ENCODE data around the gene RPL15.
A peak's percentile ranks its signal among the peaks of the same experiment; 100 is the strongest.

DNA sequence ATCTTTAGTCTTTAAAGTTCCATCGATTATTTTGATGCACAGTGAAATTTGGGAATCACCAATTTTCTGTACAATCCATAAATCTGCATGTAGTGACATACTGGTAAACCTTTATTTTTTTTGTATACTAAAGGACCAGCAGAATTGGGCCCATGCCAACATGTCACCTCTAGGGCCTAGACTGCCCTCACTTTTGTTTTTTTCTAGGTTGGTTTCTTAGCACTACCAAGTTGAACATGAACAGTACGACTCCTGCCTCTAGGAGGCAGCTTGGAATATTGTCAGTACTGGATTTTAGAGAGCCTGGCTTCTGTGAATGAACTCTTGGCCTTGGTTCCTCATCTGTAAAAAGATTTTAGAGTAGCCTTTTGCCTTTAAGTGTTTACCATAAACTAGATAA is 32.5 kb upstream of the RPL15 start:
- TF ChIP-seq, protein P1, sequence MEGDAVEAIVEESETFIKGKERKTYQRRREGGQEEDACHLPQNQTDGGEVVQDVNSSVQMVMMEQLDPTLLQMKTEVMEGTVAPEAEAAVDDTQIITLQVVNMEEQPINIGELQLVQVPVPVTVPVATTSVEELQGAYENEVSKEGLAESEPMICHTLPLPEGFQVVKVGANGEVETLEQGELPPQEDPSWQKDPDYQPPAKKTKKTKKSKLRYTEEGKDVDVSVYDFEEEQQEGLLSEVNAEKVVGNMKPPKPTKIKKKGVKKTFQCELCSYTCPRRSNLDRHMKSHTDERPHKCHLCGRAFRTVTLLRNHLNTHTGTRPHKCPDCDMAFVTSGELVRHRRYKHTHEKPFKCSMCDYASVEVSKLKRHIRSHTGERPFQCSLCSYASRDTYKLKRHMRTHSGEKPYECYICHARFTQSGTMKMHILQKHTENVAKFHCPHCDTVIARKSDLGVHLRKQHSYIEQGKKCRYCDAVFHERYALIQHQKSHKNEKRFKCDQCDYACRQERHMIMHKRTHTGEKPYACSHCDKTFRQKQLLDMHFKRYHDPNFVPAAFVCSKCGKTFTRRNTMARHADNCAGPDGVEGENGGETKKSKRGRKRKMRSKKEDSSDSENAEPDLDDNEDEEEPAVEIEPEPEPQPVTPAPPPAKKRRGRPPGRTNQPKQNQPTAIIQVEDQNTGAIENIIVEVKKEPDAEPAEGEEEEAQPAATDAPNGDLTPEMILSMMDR (IDR thresholded peaks at IDR 0.05; ENCODE audit: low read depth, low read length, missing input control) = no peak
- TF ChIP-seq RXRA (IDR thresholded peaks at IDR 0.05) (no peak), TAF1 (conservative IDR thresholded peaks at IDR 0.05) (no peak), SP1 (IDR thresholded peaks at IDR 0.05) (no peak), ATF3 (IDR thresholded peaks at IDR 0.05) (no peak), FOXA1 (IDR thresholded peaks at IDR 0.05) (no peak), RAD21 (IDR thresholded peaks at IDR 0.05) (peak in 1 of 2 donors; percentile 43), JUND (IDR thresholded peaks at IDR 0.05) (no peak)

Measured in liver (tissue), 3 donors.